HFF-Myc (cell line): Measurements from ENCODE around the gene TMEM238L.

Source experiments
- DNase-seq: peaks from one replicate; pipeline ENCODE4 v3.0.0-alpha.2; 2011; ENCODE audit warnings: low read depth; ENCODE audit errors: extremely low read depth
- H3K4me3 ChIP-seq: replicated peaks from 2 replicates; pipeline ENCODE4 v1.5.1; 2011; ENCODE audit warnings: low read depth, mild to moderate bottlenecking, control low read depth, low read length
- CTCF ChIP-seq: IDR thresholded peaks from 2 replicates; pipeline ENCODE4 v1.5.1; 2012; ENCODE audit warnings: mild to moderate bottlenecking, low read depth, low read length, control low read depth; ENCODE audit errors: missing control alignments

The TMEM238L gene

GRCh38 chr17:10757647-10758046, 46.3 kb downstream of the TMEM238L start:
- no peak overlapping the region for H3K4me3 ChIP-seq
- no peak for TF ChIP-seq CTCF
- no peak for DNase-seq

- H3K4me3 ChIP-seq, result no peak overlapping the region
- DNase-seq, result no peak
- no peak for TF ChIP-seq CTCF
Observed at GRCh38 chr17:10757067-10757466, 46.8 kb downstream of the TMEM238L start.

- H3K4me3 ChIP-seq, result no peak overlapping the region
- no peak for TF ChIP-seq CTCF
- DNase-seq, result no peak
Observed at GRCh38 chr17:10756619-10757018, 47.3 kb downstream of the TMEM238L start.

GRCh38 chr17:10756185-10756584, 47.7 kb downstream of the TMEM238L start:
- TF ChIP-seq CTCF, result no peak
- no peak overlapping the region for H3K4me3 ChIP-seq
- no peak for DNase-seq

- TF ChIP-seq CTCF, result no peak
- no peak overlapping the region for H3K4me3 ChIP-seq
- no peak for DNase-seq
Observed at GRCh38 chr17:10755592-10756127, 48.2 kb downstream of the TMEM238L start.

- H3K4me3 ChIP-seq, result no peak overlapping the region
- no peak for DNase-seq
- no peak for TF ChIP-seq CTCF
Observed at GRCh38 chr17:10754861-10755591, 48.9 kb downstream of the TMEM238L start.
